ENCODE data around the gene GRSF1.

GRCh38 chr4:70830054-70830453 is 9.6 kb downstream of the GRSF1 start:
- TF ChIP-seq GATA3 (IDR thresholded peaks at IDR 0.05; ENCODE audit: low read depth, low read length) (no peak), GATA2 (IDR thresholded peaks at IDR 0.05; ENCODE audit: low read depth, low read length) (no peak)
